Measurements from ENCODE around the gene TFCP2. TPM values are rescaled to one million over a fixed set of nuclear protein-coding genes. Genes with fewer than 3 reads are reported as not detected.
A peak's percentile ranks its signal among the peaks of the same experiment; 100 is the strongest.

TFCP2 gene
- total and polyA plus RNA-seq, 2 of the 13 experiments (the other 11 are each of a cell fraction or from before 2014, with no cell fraction given): 7.6 to 10.0 TPM

DNA sequence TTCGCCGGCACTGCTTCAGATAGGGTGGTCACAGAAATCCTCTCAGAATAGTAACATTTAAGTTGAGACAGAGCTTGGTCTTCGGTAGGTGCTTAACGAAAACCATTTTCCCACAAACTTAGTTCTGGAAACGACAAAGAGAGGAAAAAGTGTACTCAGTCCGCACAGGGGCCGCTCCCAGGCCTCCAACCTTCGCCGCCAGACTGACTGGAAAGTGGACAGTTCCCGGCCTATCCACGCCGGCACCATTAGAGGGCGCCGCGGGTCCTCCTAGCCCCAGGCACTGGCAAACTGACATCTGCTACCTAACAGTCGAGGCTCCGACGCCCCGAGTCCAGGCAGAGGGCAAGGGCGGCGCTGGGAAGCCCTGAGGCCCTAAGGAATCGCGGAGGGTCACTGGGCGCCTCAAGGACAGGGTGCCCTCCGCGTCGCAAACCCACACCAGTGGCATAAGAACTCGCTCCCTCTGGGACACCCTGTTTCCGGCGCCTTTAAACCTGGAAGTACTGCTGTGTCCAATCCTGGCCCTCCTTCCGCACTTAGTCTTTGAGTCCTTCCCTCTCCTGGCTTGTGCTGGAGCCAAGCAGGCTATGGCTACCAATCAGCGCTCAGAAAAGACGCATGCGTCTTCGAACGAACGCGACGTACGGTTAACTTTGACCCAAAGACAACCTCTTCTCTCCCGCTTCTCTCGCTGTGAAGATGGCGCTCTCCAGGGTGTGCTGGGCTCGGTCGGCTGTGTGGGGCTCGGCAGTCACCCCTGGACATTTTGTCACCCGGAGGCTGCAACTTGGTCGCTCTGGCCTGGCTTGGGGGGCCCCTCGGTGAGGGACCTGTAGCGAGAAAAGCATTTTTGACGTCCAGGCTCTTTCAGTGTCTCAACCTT lies 125.0 kb downstream of the TFCP2 start, which contains the start of gene LETMD1 (continued):
- TF ChIP-seq, protein P1, sequence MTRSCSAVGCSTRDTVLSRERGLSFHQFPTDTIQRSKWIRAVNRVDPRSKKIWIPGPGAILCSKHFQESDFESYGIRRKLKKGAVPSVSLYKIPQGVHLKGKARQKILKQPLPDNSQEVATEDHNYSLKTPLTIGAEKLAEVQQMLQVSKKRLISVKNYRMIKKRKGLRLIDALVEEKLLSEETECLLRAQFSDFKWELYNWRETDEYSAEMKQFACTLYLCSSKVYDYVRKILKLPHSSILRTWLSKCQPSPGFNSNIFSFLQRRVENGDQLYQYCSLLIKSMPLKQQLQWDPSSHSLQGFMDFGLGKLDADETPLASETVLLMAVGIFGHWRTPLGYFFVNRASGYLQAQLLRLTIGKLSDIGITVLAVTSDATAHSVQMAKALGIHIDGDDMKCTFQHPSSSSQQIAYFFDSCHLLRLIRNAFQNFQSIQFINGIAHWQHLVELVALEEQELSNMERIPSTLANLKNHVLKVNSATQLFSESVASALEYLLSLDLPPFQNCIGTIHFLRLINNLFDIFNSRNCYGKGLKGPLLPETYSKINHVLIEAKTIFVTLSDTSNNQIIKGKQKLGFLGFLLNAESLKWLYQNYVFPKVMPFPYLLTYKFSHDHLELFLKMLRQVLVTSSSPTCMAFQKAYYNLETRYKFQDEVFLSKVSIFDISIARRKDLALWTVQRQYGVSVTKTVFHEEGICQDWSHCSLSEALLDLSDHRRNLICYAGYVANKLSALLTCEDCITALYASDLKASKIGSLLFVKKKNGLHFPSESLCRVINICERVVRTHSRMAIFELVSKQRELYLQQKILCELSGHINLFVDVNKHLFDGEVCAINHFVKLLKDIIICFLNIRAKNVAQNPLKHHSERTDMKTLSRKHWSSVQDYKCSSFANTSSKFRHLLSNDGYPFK (CRISPR knock-in tag; IDR thresholded peaks at IDR 0.05; ENCODE audit: borderline replicate concordance): peak; percentile 87; the same call in 1 of the 2 replicates
- TF ChIP-seq, protein P2, sequence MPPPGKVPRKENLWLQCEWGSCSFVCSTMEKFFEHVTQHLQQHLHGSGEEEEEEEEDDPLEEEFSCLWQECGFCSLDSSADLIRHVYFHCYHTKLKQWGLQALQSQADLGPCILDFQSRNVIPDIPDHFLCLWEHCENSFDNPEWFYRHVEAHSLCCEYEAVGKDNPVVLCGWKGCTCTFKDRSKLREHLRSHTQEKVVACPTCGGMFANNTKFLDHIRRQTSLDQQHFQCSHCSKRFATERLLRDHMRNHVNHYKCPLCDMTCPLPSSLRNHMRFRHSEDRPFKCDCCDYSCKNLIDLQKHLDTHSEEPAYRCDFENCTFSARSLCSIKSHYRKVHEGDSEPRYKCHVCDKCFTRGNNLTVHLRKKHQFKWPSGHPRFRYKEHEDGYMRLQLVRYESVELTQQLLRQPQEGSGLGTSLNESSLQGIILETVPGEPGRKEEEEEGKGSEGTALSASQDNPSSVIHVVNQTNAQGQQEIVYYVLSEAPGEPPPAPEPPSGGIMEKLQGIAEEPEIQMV (CRISPR knock-in tag; IDR thresholded peaks at IDR 0.05; ENCODE audit: low read depth): 0 out of 2 replicates have a peak, but pooled peaks have one; percentile 44
- peak; percentile 49 for TF ChIP-seq XRCC5 (optimal IDR thresholded peaks at IDR 0.05; ENCODE audit: low read length)
- no peak for TF ChIP-seq CREB1 (IDR thresholded peaks at IDR 0.05)
- TF ChIP-seq CREB1 (CRISPR knock-in tag; IDR thresholded peaks at IDR 0.05): peak; percentile 83
- TF ChIP-seq, protein P3, sequence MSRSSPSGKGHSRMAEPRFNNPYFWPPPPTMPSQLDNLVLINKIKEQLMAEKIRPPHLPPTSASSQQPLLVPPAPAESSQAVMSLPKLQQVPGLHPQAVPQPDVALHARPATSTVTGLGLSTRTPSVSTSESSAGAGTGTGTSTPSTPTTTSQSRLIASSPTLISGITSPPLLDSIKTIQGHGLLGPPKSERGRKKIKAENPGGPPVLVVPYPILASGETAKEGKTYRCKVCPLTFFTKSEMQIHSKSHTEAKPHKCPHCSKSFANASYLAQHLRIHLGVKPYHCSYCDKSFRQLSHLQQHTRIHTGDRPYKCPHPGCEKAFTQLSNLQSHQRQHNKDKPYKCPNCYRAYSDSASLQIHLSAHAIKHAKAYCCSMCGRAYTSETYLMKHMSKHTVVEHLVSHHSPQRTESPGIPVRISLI (CRISPR knock-in tag; IDR thresholded peaks at IDR 0.05; ENCODE audit: borderline replicate concordance): 0 out of 2 replicates have a peak, but pooled peaks have one; percentile 20
- TF ChIP-seq ZNF205 (CRISPR knock-in tag; IDR thresholded peaks at IDR 0.05): 0 out of 2 replicates have a peak, but pooled peaks have one; percentile 17
- TF ChIP-seq ZNF335 (CRISPR knock-in tag; IDR thresholded peaks at IDR 0.05): 0 out of 2 replicates have a peak, but pooled peaks have one; percentile 38
- peak; percentile 60 for TF ChIP-seq ASH2L (IDR thresholded peaks at IDR 0.05; ENCODE audit: insufficient read length, low read depth, low read length)
- peak; percentile 45 for TF ChIP-seq AGO2 (optimal IDR thresholded peaks at IDR 0.05; ENCODE audit: low read depth, low read length)
- peak; percentile 75; the same call in 1 of the 2 replicates for TF ChIP-seq KDM5B (CRISPR knock-in tag; IDR thresholded peaks at IDR 0.05; ENCODE audit: borderline replicate concordance)
- peak; percentile 63; the same call in 1 of the 2 replicates for TF ChIP-seq POGK (CRISPR knock-in tag; conservative IDR thresholded peaks at IDR 0.05)
- 0 out of 2 replicates have a peak, but pooled peaks have one; percentile 31 for TF ChIP-seq ZC3H13 (CRISPR knock-in tag; IDR thresholded peaks at IDR 0.05)
- peak; percentile 63; the same call in 1 of the 2 replicates for TF ChIP-seq ZNF713 (CRISPR knock-in tag; IDR thresholded peaks at IDR 0.05)
- no peak for TF ChIP-seq ZNF570 (CRISPR knock-in tag; IDR thresholded peaks at IDR 0.05; ENCODE audit: borderline replicate concordance)
- peak; percentile 61; the same call in 1 of the 2 replicates for TF ChIP-seq MTERF4 (CRISPR knock-in tag; IDR thresholded peaks at IDR 0.05)
- TF ChIP-seq ZNF275 (CRISPR knock-in tag; IDR thresholded peaks at IDR 0.05; ENCODE audit: borderline replicate concordance): no peak; the same call in 1 of the 2 replicates

Measured in HepG2 (cell line).